Omental fat pad (tissue), 4 donors: ENCODE data around the gene SKIC8. TPM values are rescaled to one million over a fixed set of nuclear protein-coding genes. Genes with fewer than 3 reads are reported as not detected.
"Not testable (repeated sequence)": the region's sequence is repeated elsewhere in the genome, so short reads cannot be mapped to it uniquely, and the experiment has no call there.

Experiments
- ATAC-seq: fragments of 150-250 bp; one replicate; pipeline ENCODE4 v1.9.1; 2016; ENCODE audit warnings: mild to moderate bottlenecking, moderate library complexity; ENCODE audit not compliant: low FRiP score
- DNase-seq: peaks from one replicate; pipeline ENCODE4 v3.0.0-alpha.2; 2019; ENCODE audit warnings: low spot score
- CTCF ChIP-seq, 3 donors: fragments of 450-650 bp; IDR thresholded peaks; one replicate each; pipeline ENCODE4 v1.5.1; 2016 to 2017; ENCODE audit warnings: antibody characterized with exemption in 3 of 3, mild to moderate bottlenecking in 3 of 3, moderate library complexity in 2 of 3
- total RNA-seq, 4 donors: library from RNA; depleted of rRNA; stranded (reverse); fragments of >200 nt; gene quantifications; one replicate each; pipeline ENCODE4 v1.1.0, GENCODE V29; 2016

The SKIC8 gene
- total RNA-seq, 4 donors from 2014 or later: 40.1 to 72.4 (median 65.4) TPM

GRCh38 chr15:78247911-78248310 is 51.5 kb downstream of the SKIC8 start:
- no peak for DNase-seq
- no peak for TF ChIP-seq CTCF (IDR thresholded peaks at IDR 0.05)

GRCh38 chr15:78245976-78246620 is 53.3 kb downstream of the SKIC8 start:
- ATAC-seq, DNase-seq: not testable (repeated sequence)

More at GRCh38 chr15:78247911-78248310, 51.5 kb downstream of the SKIC8 start:
- no peak for ATAC-seq

- not testable (repeated sequence) for ATAC-seq, DNase-seq
Measured at GRCh38 chr15:78245392-78245791, 54.0 kb downstream of the SKIC8 start.

- no peak for TF ChIP-seq CTCF (IDR thresholded peaks at IDR 0.05)
- ATAC-seq (no peak), DNase-seq (no peak)
Measured at GRCh38 chr15:78244893-78245292, 54.5 kb downstream of the SKIC8 start.

- ATAC-seq (no peak), DNase-seq (no peak)
- TF ChIP-seq CTCF (IDR thresholded peaks at IDR 0.05): no peak
Measured at GRCh38 chr15:78244101-78244500, 55.3 kb downstream of the SKIC8 start.

- no peak for TF ChIP-seq CTCF (IDR thresholded peaks at IDR 0.05)
- ATAC-seq: no peak
Measured at GRCh38 chr15:78243491-78243941, 55.9 kb downstream of the SKIC8 start.

GRCh38 chr15:78243058-78243457 is 56.4 kb downstream of the SKIC8 start:
- no peak for ATAC-seq
- no peak for DNase-seq
- no peak for TF ChIP-seq CTCF (IDR thresholded peaks at IDR 0.05)

More at GRCh38 chr15:78243491-78243941, 55.9 kb downstream of the SKIC8 start:
- no peak for DNase-seq

- no peak for TF ChIP-seq CTCF (IDR thresholded peaks at IDR 0.05)
- DNase-seq: no peak
- ATAC-seq: no peak
Measured at GRCh38 chr15:78242128-78242527, 57.3 kb downstream of the SKIC8 start.
